Measurements from ENCODE around the gene SHB.

- TF ChIP-seq CTCF (IDR thresholded peaks at IDR 0.05; ENCODE audit: insufficient read depth, low read length, poor library complexity, severe bottlenecking) (no peak), EZH2phosphoT487 (conservative IDR thresholded peaks at IDR 0.05; ENCODE audit: low read length) (no peak)
Observed at GRCh38 chr9:37941253-37941652, 127.8 kb downstream of the SHB start.
